Stomach (tissue), 9 donors: ENCODE data around the gene AIG1. TPM values are rescaled to one million over a fixed set of nuclear protein-coding genes. Genes with fewer than 3 reads are reported as not detected.
"Not testable (repeated sequence)": the region's sequence is repeated elsewhere in the genome, so short reads cannot be mapped to it uniquely, and the experiment has no call there.

Experiments
- DNase-seq, 2 donors: peaks; one replicate each; pipeline versions ENCODE4 v3.0.0 to v3.0.0-alpha.2; 2013 to 2019
- H3K27ac ChIP-seq, 5 donors: fragments of 200-600 bp in 4 of 5; sonication (generic) in 4 of 5; one replicate each; pipeline ENCODE4 v1.5.1; 2013 to 2019; ENCODE audit warnings: mild to moderate bottlenecking in 1 of 5, moderate library complexity in 1 of 5
- H3K27me3 ChIP-seq, 3 donors: fragments of 200-600 bp; sonication (generic); one replicate each; pipeline ENCODE4 v1.5.1; 2017 to 2019; ENCODE audit warnings: mixed run types in 1 of 3
- H3K36me3 ChIP-seq, 4 donors: fragments of 200-600 bp; sonication (generic); 1 replicate in 3 of 4; 2 replicates in 1 of 4; pipeline ENCODE4 v1.5.1; 2016 to 2019
- H3K4me1 ChIP-seq, 4 donors: fragments of 200-600 bp; sonication (generic); one replicate each; pipeline ENCODE4 v1.5.1; 2016 to 2019
- H3K4me3 ChIP-seq, 4 donors: fragments of 200-600 bp; sonication (generic) in 3 of 4; one replicate each; pipeline ENCODE4 v1.5.1; 2016 to 2019; ENCODE audit warnings: mild to moderate bottlenecking in 1 of 4
- H3K9me3 ChIP-seq, 4 donors: fragments of 200-600 bp; sonication (generic); one replicate each; pipeline ENCODE4 v1.5.1; 2016 to 2019
- CTCF ChIP-seq, 7 experiments: fragments of 450-650 bp in 4 of 7; fragments of 200-600 bp in 3 of 7; sonication (generic) in 3 of 7; IDR thresholded peaks; one replicate each; pipeline ENCODE4 v1.5.1; 2016 to 2019; ENCODE audit warnings: antibody characterized with exemption in 7 of 7, control low read depth in 2 of 7, mild to moderate bottlenecking in 1 of 7
- EP300 ChIP-seq: sonication (generic); formaldehyde crosslinking; IDR thresholded peaks from one replicate; pipeline ENCODE4 v1.6.1; 2017; ENCODE audit warnings: antibody characterized with exemption
- POLR2A ChIP-seq, 4 donors: fragments of 450-650 bp; IDR thresholded peaks; one replicate each; pipeline ENCODE4 v1.6.1; 2016; ENCODE audit warnings: antibody characterized with exemption in 4 of 4, control low read depth in 2 of 4, mild to moderate bottlenecking in 1 of 4, moderate library complexity in 1 of 4
- POLR2AphosphoS5 ChIP-seq, 3 donors: sonication (generic); formaldehyde crosslinking; IDR thresholded peaks; one replicate each; pipeline ENCODE4 v1.6.1; 2016; ENCODE audit warnings: antibody characterized with exemption in 3 of 3
- WGBS, 5 donors: extraction: QIAGEN DNeasy Blood & Tissue Kit in 3 of 5; methylation state at CpG; one replicate each; pipeline versions ENCODE4 v1.1.5 to v1.1.7; 2013 to 2018; 5-methylcytosine and 5-hydroxymethylcytosine counted together
- intact Hi-C: fragments of 100-400 bp; cut with DNase I; formaldehyde crosslinking; loops from one replicate; pipeline ENCODE4 v1.15.1; 2023; ENCODE audit warnings: low total_unique reads
- polyA plus RNA-seq, 3 donors: library from polyadenylated mRNA; stranded (reverse); fragments of 200-250 nt; gene quantifications; one replicate each; pipeline ENCODE4 v1.2.3, GENCODE V29; 2013
- total RNA-seq, 5 donors: library from RNA; depleted of rRNA; stranded (reverse); fragments of >200 nt; gene quantifications; one replicate each; pipeline versions ENCODE4 v1.1.0 to v1.2.3, GENCODE V29; 2014 to 2016
- donor health status: healthy with polysubstance abuse.
- donor health status: Bipolar disorder and iron deficiency.
- donor health status: healthy.

The AIG1 gene
- total and polyA plus RNA-seq, 8 donors = 10.8 to 220 (median 29.7) TPM; not detected in 1

GRCh38 chr6:143074101-143074500 lies 13.4 kb downstream of the AIG1 start:
- Histone ChIP-seq H3K27me3 (no peaks in the 10 kb centered on the region), H3K36me3 (no peaks in the 10 kb centered on the region), H3K4me1 (peaks cover 0 to 4% (median 0%) of the 10 kb centered on the region in 4 donors), H3K4me3 (no peak overlapping the region), H3K27ac (no peak overlapping the region), H3K9me3 (peaks cover 0 to 12% (median 0%) of the 10 kb centered on the region in 4 donors)
- TF ChIP-seq CTCF (IDR thresholded peaks at IDR 0.05) = no peak
- TF ChIP-seq EP300 = no peak
- TF ChIP-seq POLR2A (IDR thresholded peaks at IDR 0.05) = no peak
- no peak for TF ChIP-seq POLR2AphosphoS5 (IDR thresholded peaks at IDR 0.05)
- intact Hi-C loops = no loop called here
- DNase-seq = no peak
- 76 to 86% (median 78%) methylated on average over 3 of the region's 3 CpGs for WGBS, 5 donors

- H3K4me3 ChIP-seq = no peak overlapping the region
- DNase-seq = no peak
- TF ChIP-seq CTCF (IDR thresholded peaks at IDR 0.05) (no peak), POLR2A (IDR thresholded peaks at IDR 0.05) (no peak), EP300 (no peak), POLR2AphosphoS5 (IDR thresholded peaks at IDR 0.05) (no peak)
- peaks cover 0 to 6% (median 0%) of the 10 kb centered on the region in 4 donors for H3K4me1 ChIP-seq
- peaks cover 0 to 12% (median 0%) of the 10 kb centered on the region in 4 donors for H3K9me3 ChIP-seq
- intact Hi-C loops = no loop called here
- H3K27ac ChIP-seq = no peak overlapping the region
- H3K27me3 ChIP-seq = no peaks in the 10 kb centered on the region
- WGBS, 5 donors = 79 to 88% (median 85%) methylated on average over 3 of the region's 3 CpGs
- no peaks in the 10 kb centered on the region for H3K36me3 ChIP-seq
Measured at GRCh38 chr6:143074670-143075318, 14.1 kb downstream of the AIG1 start.

- TF ChIP-seq CTCF (IDR thresholded peaks at IDR 0.05) = no peak
- TF ChIP-seq POLR2A (IDR thresholded peaks at IDR 0.05) = no peak
- TF ChIP-seq EP300 = no peak
- TF ChIP-seq POLR2AphosphoS5 (IDR thresholded peaks at IDR 0.05) = no peak
- no peak overlapping the region for H3K27ac ChIP-seq
- H3K4me3 ChIP-seq = no peak overlapping the region
- no peak for DNase-seq
- H3K36me3 ChIP-seq = no peaks in the 10 kb centered on the region
- peaks cover 0 to 6% (median 0%) of the 10 kb centered on the region in 4 donors for H3K4me1 ChIP-seq
- H3K9me3 ChIP-seq = peaks cover 0 to 12% (median 0%) of the 10 kb centered on the region in 4 donors
- intact Hi-C loops = no loop called here
- no peaks in the 10 kb centered on the region for H3K27me3 ChIP-seq
- WGBS, 5 donors = 75 to 81% (median 77%) methylated on average over 6 of the region's 6 CpGs
Measured at GRCh38 chr6:143078468-143079324, 18.0 kb downstream of the AIG1 start.

GRCh38 chr6:143079325-143079640 lies 18.6 kb downstream of the AIG1 start:
- H3K4me1 ChIP-seq = peaks cover 0 to 6% (median 0%) of the 10 kb centered on the region in 4 donors
- H3K9me3 ChIP-seq = peaks cover 0 to 11% (median 0%) of the 10 kb centered on the region in 4 donors
- no peak overlapping the region for H3K4me3 ChIP-seq
- no peaks in the 10 kb centered on the region for H3K36me3 ChIP-seq
- no peaks in the 10 kb centered on the region for H3K27me3 ChIP-seq
- intact Hi-C loops = no loop called here
- H3K27ac ChIP-seq = no peak overlapping the region
- TF ChIP-seq CTCF (IDR thresholded peaks at IDR 0.05) (no peak), POLR2A (IDR thresholded peaks at IDR 0.05) (no peak), POLR2AphosphoS5 (IDR thresholded peaks at IDR 0.05) (no peak)
- DNase-seq = no peak

GRCh38 chr6:143082274-143082673 lies 21.6 kb downstream of the AIG1 start:
- intact Hi-C loops, H3K27ac ChIP-seq, H3K9me3 ChIP-seq, H3K4me3 ChIP-seq, H3K27me3 ChIP-seq, H3K36me3 ChIP-seq, H3K4me1 ChIP-seq, DNase-seq: not testable (repeated sequence)
- 95 to 96% (median 96%) methylated on average over 9 of the region's 9 CpGs for WGBS, 5 donors

GRCh38 chr6:143084019-143084418 lies 23.3 kb downstream of the AIG1 start:
- H3K4me1 ChIP-seq, H3K27me3 ChIP-seq, H3K36me3 ChIP-seq, DNase-seq, H3K4me3 ChIP-seq, intact Hi-C loops, H3K27ac ChIP-seq, H3K9me3 ChIP-seq: not testable (repeated sequence)
- WGBS, 5 donors = 92 to 98% (median 97%) methylated on average over 8 of the region's 8 CpGs

- DNase-seq, H3K4me1 ChIP-seq, H3K27ac ChIP-seq, intact Hi-C loops, H3K4me3 ChIP-seq, H3K9me3 ChIP-seq, H3K36me3 ChIP-seq, H3K27me3 ChIP-seq: not testable (repeated sequence)
- 97 to 100% (median 98%) methylated on average over 11 of the region's 11 CpGs for WGBS, 5 donors
Measured at GRCh38 chr6:143087335-143087734, 26.6 kb downstream of the AIG1 start.
